Measurements from ENCODE around the gene RPL3. TPM values are rescaled to one million over a fixed set of nuclear protein-coding genes. Genes with fewer than 3 reads are reported as not detected.

Gene RPL3
- total RNA-seq, 2 donors from 2014 or later = 2,218 to 2,701 TPM

- H3K27me3 ChIP-seq (ENCODE audit: control insufficient read depth, insufficient read depth, low read length, poor library complexity, severe bottlenecking) = no peaks in the 10 kb centered on the region
- Mint-ChIP-seq H3K36me3 (ENCODE audit: low read depth) (peaks cover 79% of the 10 kb centered on the region), H3K27me3 (ENCODE audit: insufficient read depth) (no peaks in the 10 kb centered on the region), H3K27ac (peak overlapping the region; percentile 100), H3K4me1 (peaks cover 31% of the 10 kb centered on the region), H3K9me3 (peaks cover 2% of the 10 kb centered on the region), H3K4me3 (peak overlapping the region; percentile 100)
- WGBS, 2 experiments (ENCODE audit: insufficient coverage in 1 of 2, insufficient read length in 1 of 2) = 67 to 72% methylated on average over 15 to 17 of the region's 17 CpGs
- peaks cover 74% of the 10 kb centered on the region for H3K36me3 ChIP-seq (ENCODE audit: control insufficient read depth, insufficient read depth, low read length)
- H3K4me1 ChIP-seq (ENCODE audit: control insufficient read depth, insufficient read depth, low read length) = peaks cover 3% of the 10 kb centered on the region
- peak overlapping the region; percentile 100 for H3K4me3 ChIP-seq (ENCODE audit: low read length)
- H3K27ac ChIP-seq (ENCODE audit: low read depth, low read length) = peak overlapping the region; percentile 15
- peak overlapping the region; percentile 100 for H3K9ac ChIP-seq (ENCODE audit: extremely low read depth, low read length, poor library complexity, severe bottlenecking)
- DNase-seq = peak; percentile 92
- TF ChIP-seq, protein P1, sequence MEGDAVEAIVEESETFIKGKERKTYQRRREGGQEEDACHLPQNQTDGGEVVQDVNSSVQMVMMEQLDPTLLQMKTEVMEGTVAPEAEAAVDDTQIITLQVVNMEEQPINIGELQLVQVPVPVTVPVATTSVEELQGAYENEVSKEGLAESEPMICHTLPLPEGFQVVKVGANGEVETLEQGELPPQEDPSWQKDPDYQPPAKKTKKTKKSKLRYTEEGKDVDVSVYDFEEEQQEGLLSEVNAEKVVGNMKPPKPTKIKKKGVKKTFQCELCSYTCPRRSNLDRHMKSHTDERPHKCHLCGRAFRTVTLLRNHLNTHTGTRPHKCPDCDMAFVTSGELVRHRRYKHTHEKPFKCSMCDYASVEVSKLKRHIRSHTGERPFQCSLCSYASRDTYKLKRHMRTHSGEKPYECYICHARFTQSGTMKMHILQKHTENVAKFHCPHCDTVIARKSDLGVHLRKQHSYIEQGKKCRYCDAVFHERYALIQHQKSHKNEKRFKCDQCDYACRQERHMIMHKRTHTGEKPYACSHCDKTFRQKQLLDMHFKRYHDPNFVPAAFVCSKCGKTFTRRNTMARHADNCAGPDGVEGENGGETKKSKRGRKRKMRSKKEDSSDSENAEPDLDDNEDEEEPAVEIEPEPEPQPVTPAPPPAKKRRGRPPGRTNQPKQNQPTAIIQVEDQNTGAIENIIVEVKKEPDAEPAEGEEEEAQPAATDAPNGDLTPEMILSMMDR (conservative IDR thresholded peaks at IDR 0.05) = peak; percentile 90
- no peaks in the 10 kb centered on the region for H3K9me3 ChIP-seq (ENCODE audit: control insufficient read depth, low read length)
These were observed 2.9 kb downstream of the RPL3 start for GRCh38 chr22:39316440-39317083.

DNA sequence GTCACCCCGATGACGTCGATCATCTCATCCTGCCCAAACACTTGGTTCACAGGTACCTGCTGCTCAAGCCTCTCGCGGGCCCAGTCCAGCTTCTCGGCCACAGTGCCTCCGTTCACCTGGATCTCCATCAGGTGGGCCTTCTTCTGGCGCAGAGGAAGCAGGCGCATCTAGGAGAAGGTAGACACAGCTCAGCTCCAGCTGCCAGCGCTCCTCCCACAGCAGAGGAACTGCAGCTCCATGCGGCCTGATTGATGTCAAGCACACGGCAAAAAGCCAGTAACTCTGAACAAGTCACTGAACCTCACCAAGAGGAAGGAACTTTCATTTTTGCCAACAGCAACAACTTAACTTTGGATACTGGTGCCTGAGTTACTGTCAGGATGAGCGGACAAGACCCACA is 4.0 kb downstream of the RPL3 start:
- Histone ChIP-seq H3K27me3 (ENCODE audit: control insufficient read depth, insufficient read depth, low read length, poor library complexity, severe bottlenecking) (no peaks in the 10 kb centered on the region), H3K27ac (ENCODE audit: low read depth, low read length) (no peak overlapping the region), H3K4me1 (ENCODE audit: control insufficient read depth, insufficient read depth, low read length) (peaks cover 3% of the 10 kb centered on the region), H3K4me3 (ENCODE audit: low read length) (peak overlapping the region; percentile 100), H3K9ac (ENCODE audit: extremely low read depth, low read length, poor library complexity, severe bottlenecking) (peak overlapping the region; percentile 100), H3K36me3 (ENCODE audit: control insufficient read depth, insufficient read depth, low read length) (peaks cover 76% of the 10 kb centered on the region), H3K9me3 (ENCODE audit: control insufficient read depth, low read length) (no peaks in the 10 kb centered on the region)
- DNase-seq = no peak
- Mint-ChIP-seq H3K4me1 (peaks cover 32% of the 10 kb centered on the region), H3K27me3 (ENCODE audit: insufficient read depth) (no peaks in the 10 kb centered on the region), H3K9me3 (peaks cover 2% of the 10 kb centered on the region), H3K4me3 (peak overlapping the region; percentile 100), H3K36me3 (ENCODE audit: low read depth) (peaks cover 83% of the 10 kb centered on the region), H3K27ac (peak overlapping the region; percentile 100)
- 88 to 94% methylated on average over 4 to 13 of the region's 13 CpGs for WGBS, 2 experiments (ENCODE audit: insufficient coverage in 1 of 2, insufficient read length in 1 of 2)
- TF ChIP-seq, protein P1 (conservative IDR thresholded peaks at IDR 0.05) = no peak

DNA sequence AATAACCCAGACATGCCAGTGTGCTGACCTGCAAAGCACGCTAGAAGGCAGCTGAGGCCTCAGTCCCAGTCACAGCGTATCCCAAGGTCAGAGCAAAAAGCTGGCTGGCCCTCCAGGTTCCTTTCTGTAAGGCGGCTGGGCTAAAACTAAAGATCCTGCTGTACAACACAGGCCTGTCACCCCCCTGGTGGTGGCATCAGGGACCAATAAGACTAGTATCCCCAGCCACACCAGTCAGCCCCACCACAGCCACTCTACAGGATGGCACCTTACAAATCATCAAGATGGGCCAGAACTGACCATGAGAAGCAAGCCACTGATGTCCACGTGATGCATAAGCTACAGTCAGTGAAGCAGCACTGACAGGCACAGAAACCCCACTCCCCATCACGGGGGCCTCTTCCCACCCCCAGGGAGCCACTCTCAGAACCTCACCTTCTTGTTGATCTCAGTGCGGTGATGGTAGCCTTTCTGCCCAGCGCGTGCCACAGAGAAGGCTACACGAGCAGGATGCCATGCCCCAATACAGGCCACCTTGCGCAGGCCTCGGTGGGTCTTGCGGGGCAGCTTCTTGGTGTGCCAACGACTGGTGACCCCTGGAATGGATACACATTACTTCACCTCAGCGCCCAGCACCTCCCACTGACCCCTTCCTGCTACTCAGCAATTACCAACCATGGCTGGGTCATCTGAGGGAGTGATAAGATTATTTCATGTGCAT is 5.0 kb downstream of the RPL3 start:
- Histone ChIP-seq H3K4me1 (ENCODE audit: control insufficient read depth, insufficient read depth, low read length) (peaks cover 3% of the 10 kb centered on the region), H3K4me3 (ENCODE audit: low read length) (peak overlapping the region; percentile 18), H3K9me3 (ENCODE audit: control insufficient read depth, low read length) (no peaks in the 10 kb centered on the region), H3K9ac (ENCODE audit: extremely low read depth, low read length, poor library complexity, severe bottlenecking) (peak overlapping the region; percentile 29), H3K27me3 (ENCODE audit: control insufficient read depth, insufficient read depth, low read length, poor library complexity, severe bottlenecking) (no peaks in the 10 kb centered on the region), H3K36me3 (ENCODE audit: control insufficient read depth, insufficient read depth, low read length) (peaks cover 76% of the 10 kb centered on the region), H3K27ac (ENCODE audit: low read depth, low read length) (no peak overlapping the region)
- WGBS, 2 experiments (ENCODE audit: insufficient coverage in 1 of 2, insufficient read length in 1 of 2) = 95 to 100% methylated on average over 5 to 14 of the region's 14 CpGs
- H3K4me3 Mint-ChIP-seq = peak overlapping the region; percentile 100
- TF ChIP-seq, protein P1 (conservative IDR thresholded peaks at IDR 0.05) = peak; percentile 67
- H3K9me3 Mint-ChIP-seq = peaks cover 2% of the 10 kb centered on the region
- H3K36me3 Mint-ChIP-seq (ENCODE audit: low read depth) = peaks cover 83% of the 10 kb centered on the region
- peak overlapping the region; percentile 100 for H3K27ac Mint-ChIP-seq
- DNase-seq = peak; percentile 74
- no peaks in the 10 kb centered on the region for H3K27me3 Mint-ChIP-seq (ENCODE audit: insufficient read depth)
- H3K4me1 Mint-ChIP-seq = peaks cover 34% of the 10 kb centered on the region

Measured in endodermal cell (in vitro differentiated cells).